ENCODE measurements around the gene TUFM. TPM values are rescaled to one million over a fixed set of nuclear protein-coding genes. Genes with fewer than 3 reads are reported as not detected.
A peak's percentile ranks its signal among the peaks of the same experiment; 100 is the strongest.
"Not testable (repeated sequence)": the region's sequence is repeated elsewhere in the genome, so short reads cannot be mapped to it uniquely, and the experiment has no call there.

TUFM gene
- total RNA-seq, 1 donor from 2014 or later, result 122 TPM

DNA sequence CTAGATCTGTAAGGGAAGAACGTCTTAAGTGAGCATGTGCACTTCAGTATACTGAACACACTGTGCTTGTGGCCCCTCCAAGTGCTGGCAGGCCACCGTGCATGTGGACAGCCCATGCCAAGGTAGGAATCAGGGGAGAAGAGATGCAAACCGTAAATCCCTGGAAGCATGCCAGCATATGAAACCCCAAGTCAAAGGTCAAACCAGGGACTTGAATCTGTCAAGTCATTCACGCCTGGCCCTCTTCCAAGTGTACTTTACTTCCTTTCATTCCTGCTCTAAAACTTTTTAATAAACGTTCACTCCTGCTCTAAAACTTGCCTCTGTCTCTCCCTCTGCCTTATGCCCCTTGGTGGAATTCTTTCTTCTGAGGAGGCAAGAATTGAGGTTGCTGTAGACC, 26.1 kb downstream of the TUFM start:
- no peak overlapping the region for H3K4me3 Mint-ChIP-seq
- peaks cover 4% of the 10 kb centered on the region for H3K9me3 Mint-ChIP-seq
- H3K27me3 Mint-ChIP-seq (ENCODE audit: low read depth), result no peaks in the 10 kb centered on the region
- TF ChIP-seq, protein P1, sequence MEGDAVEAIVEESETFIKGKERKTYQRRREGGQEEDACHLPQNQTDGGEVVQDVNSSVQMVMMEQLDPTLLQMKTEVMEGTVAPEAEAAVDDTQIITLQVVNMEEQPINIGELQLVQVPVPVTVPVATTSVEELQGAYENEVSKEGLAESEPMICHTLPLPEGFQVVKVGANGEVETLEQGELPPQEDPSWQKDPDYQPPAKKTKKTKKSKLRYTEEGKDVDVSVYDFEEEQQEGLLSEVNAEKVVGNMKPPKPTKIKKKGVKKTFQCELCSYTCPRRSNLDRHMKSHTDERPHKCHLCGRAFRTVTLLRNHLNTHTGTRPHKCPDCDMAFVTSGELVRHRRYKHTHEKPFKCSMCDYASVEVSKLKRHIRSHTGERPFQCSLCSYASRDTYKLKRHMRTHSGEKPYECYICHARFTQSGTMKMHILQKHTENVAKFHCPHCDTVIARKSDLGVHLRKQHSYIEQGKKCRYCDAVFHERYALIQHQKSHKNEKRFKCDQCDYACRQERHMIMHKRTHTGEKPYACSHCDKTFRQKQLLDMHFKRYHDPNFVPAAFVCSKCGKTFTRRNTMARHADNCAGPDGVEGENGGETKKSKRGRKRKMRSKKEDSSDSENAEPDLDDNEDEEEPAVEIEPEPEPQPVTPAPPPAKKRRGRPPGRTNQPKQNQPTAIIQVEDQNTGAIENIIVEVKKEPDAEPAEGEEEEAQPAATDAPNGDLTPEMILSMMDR (IDR thresholded peaks at IDR 0.05; ENCODE audit: unreplicated experiment), result no peak
- DNase-seq (ENCODE audit: low spot score in 2 of 2, unreplicated experiment in 2 of 2), result no peak
- H3K27ac Mint-ChIP-seq, result no peak overlapping the region
- H3K36me3 Mint-ChIP-seq, result peaks cover 11% of the 10 kb centered on the region
- peaks cover 14% of the 10 kb centered on the region for H3K4me1 Mint-ChIP-seq

GRCh38 chr16:28807445-28808120, 38.6 kb downstream of the TUFM start:
- not testable (repeated sequence) for H3K36me3 Mint-ChIP-seq; H3K4me1 Mint-ChIP-seq; H3K9me3 Mint-ChIP-seq; H3K27ac Mint-ChIP-seq; H3K27me3 Mint-ChIP-seq (ENCODE audit: low read depth); DNase-seq (ENCODE audit: low spot score in 2 of 2, unreplicated experiment in 2 of 2); H3K4me3 Mint-ChIP-seq

DNA sequence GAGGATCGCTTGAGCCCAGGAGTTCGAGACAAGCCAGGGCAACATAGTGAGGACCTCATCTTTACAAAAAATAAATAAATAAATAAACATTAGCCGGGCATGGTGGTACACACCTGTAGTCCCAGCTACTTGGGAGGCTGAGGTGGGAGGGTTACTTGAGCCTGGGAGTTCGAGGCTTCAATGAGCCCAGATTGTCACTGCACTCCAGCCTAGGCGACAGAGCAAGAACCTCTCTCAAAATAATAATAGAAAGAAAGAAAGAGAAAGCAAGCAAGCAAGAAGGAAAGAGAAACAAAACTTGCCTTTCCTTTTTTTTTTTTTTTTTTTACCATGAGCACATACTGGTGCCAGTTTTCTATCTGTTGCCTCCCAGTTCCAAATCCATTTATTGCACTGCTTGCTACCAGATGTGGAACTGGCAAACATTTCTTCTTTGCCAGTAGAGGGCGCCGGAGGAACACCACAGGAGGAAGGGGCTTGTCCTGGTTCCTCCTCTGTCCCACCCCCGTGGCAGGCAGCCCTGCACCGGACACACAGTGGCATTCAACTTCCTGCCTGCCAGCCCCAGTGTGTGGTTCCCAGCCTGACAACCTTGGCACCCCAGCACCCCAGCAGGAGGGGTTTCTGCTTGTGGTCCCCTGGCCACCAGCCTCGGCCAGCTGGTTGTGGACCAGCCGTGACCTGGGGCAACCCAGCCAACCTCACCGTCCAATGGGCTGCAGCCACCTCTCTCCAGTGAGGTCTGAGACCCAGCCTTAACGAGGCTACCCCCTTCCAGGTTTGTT, 43.7 kb downstream of the TUFM start:
- not testable (repeated sequence) for H3K9me3 Mint-ChIP-seq; H3K36me3 Mint-ChIP-seq; H3K27me3 Mint-ChIP-seq (ENCODE audit: low read depth); H3K4me1 Mint-ChIP-seq; H3K27ac Mint-ChIP-seq
- peak in 1 of 2 experiments; percentile 45 for DNase-seq (ENCODE audit: low spot score in 2 of 2, unreplicated experiment in 2 of 2)
- H3K4me3 Mint-ChIP-seq, result peak overlapping the region; percentile 53
- TF ChIP-seq, protein P1 (IDR thresholded peaks at IDR 0.05; ENCODE audit: unreplicated experiment), result peak; percentile 18

Small RNAs within 50 kb of the gene (microRNA-seq; reads per million reads assigned to microRNA genes)
- gene MIR4721, result not detected

Other genes starting within 250 kb of the TUFM start
- gene SULT1A2, start 249.3 kb downstream of the TUFM start, total RNA-seq, result 0.75 to 0.98 TPM (median 0.90 TPM) in 3 replicates
- 8.3 to 9.9 TPM (median 9.7 TPM) in 3 replicates for gene SULT1A1, start 236.3 kb downstream of the TUFM start, total RNA-seq
- 0.16 to 1.2 TPM (median 0.49 TPM) in 3 replicates for gene NPIPB8, start 208.3 kb downstream of the TUFM start, total RNA-seq
- gene EIF3C, start 134.9 kb downstream of the TUFM start, total RNA-seq, result 660 to 710 TPM (median 685 TPM) in 3 replicates
- 3.6 to 5.2 TPM (median 4.3 TPM) in 3 replicates for gene NPIPB9, start 94.6 kb downstream of the TUFM start, total RNA-seq
- 215 to 230 TPM (median 219 TPM) in 3 replicates for gene ATXN2L, start 23.3 kb downstream of the TUFM start, total RNA-seq
- gene SH2B1, start 17.5 kb upstream of the TUFM start, total RNA-seq, result 73.9 to 78.5 TPM (median 76.8 TPM) in 3 replicates
- gene ATP2A1, start 32.1 kb upstream of the TUFM start, total RNA-seq, result 2.9 to 3.6 TPM (median 3.0 TPM) in 3 replicates
- 26.8 to 30.1 TPM (median 29.7 TPM) in 3 replicates for gene RABEP2, start 78.9 kb upstream of the TUFM start, total RNA-seq
- gene CD19, start 85.6 kb upstream of the TUFM start, total RNA-seq, result not detected in 3 replicates
- 48.6 to 58.2 TPM (median 48.7 TPM) in 3 replicates for gene NFATC2IP, start 104.6 kb upstream of the TUFM start, total RNA-seq
- gene SPNS1, start 128.4 kb upstream of the TUFM start, total RNA-seq, result 44.5 to 45.9 TPM (median 44.5 TPM) in 3 replicates
- 6.3 to 7.9 TPM (median 6.5 TPM) in 3 replicates for gene LAT, start 138.7 kb upstream of the TUFM start, total RNA-seq

Data from mesothelial cell of epicardium (in vitro differentiated cells).